Endothelial cell (in vitro differentiated cells): ENCODE measurements around the gene ARHGEF40. TPM values are rescaled to one million over a fixed set of nuclear protein-coding genes. Genes with fewer than 3 reads are reported as not detected.
A peak's percentile ranks its signal among the peaks of the same experiment; 100 is the strongest.

Experiments used
- DNase-seq: peaks from one replicate; pipeline ENCODE4 v3.0.0; 2021; ENCODE audit warnings: low spot score
- H3K27ac Mint-ChIP-seq: one replicate; pipeline ENCODE4 v1.8.0; 2021; ENCODE audit warnings: mixed read lengths, inconsistent platforms; ENCODE audit not compliant: unreplicated experiment
- H3K27me3 Mint-ChIP-seq: one replicate; pipeline ENCODE4 v1.8.0; 2021; ENCODE audit warnings: mild to moderate bottlenecking, moderate library complexity, mixed read lengths, inconsistent platforms; ENCODE audit not compliant: unreplicated experiment
- H3K36me3 Mint-ChIP-seq: one replicate; pipeline ENCODE4 v1.8.0; 2021; ENCODE audit warnings: mild to moderate bottlenecking, low read depth, mixed read lengths, inconsistent platforms; ENCODE audit not compliant: unreplicated experiment
- H3K4me1 Mint-ChIP-seq: one replicate; pipeline ENCODE4 v1.8.0; 2021; ENCODE audit warnings: mild to moderate bottlenecking, mixed read lengths, inconsistent platforms; ENCODE audit not compliant: unreplicated experiment
- H3K4me3 Mint-ChIP-seq: one replicate; pipeline ENCODE4 v1.8.0; 2021; ENCODE audit warnings: mild to moderate bottlenecking, mixed read lengths, inconsistent platforms; ENCODE audit not compliant: unreplicated experiment
- H3K9me3 Mint-ChIP-seq: one replicate; pipeline ENCODE4 v1.8.0; 2021; ENCODE audit warnings: mixed read lengths, inconsistent platforms; ENCODE audit not compliant: unreplicated experiment
- CTCF ChIP-seq: fragments of 200-600 bp; sonication (generic); IDR thresholded peaks from one replicate; pipeline ENCODE4 v1.5.0; 2021; ENCODE audit warnings: antibody characterized with exemption; ENCODE audit not compliant: unreplicated experiment
- total RNA-seq: library from RNA; stranded (reverse); fragmentation: NEBNext Ultra II Directional; extraction: Animal tissue kit (Norgen Biotek cat#: 25700); gene quantifications from one replicate; pipeline ENCODE4 v1.2.1, GENCODE V29; 2021; ENCODE audit not compliant: unreplicated experiment

ARHGEF40 gene
- total RNA-seq, 1 donor from 2014 or later: 12.5 TPM

GRCh38 chr14:21083565-21084325, 13.6 kb downstream of the ARHGEF40 start:
- TF ChIP-seq CTCF: no peak
- Mint-ChIP-seq H3K36me3 (peaks cover 25% of the 10 kb centered on the region), H3K27ac (peak overlapping the region; percentile 38), H3K4me3 (no peak overlapping the region), H3K9me3 (no peaks in the 10 kb centered on the region), H3K4me1 (peaks cover 19% of the 10 kb centered on the region), H3K27me3 (peaks cover 27% of the 10 kb centered on the region)
- no peak for DNase-seq

GRCh38 chr14:21084396-21084795, 14.3 kb downstream of the ARHGEF40 start:
- H3K4me3 Mint-ChIP-seq: no peak overlapping the region

GRCh38 chr14:21084998-21085853, 15.1 kb downstream of the ARHGEF40 start:
- Mint-ChIP-seq H3K27ac (peak overlapping the region; percentile 84), H3K36me3 (peaks cover 23% of the 10 kb centered on the region), H3K27me3 (peaks cover 27% of the 10 kb centered on the region), H3K4me1 (peaks cover 19% of the 10 kb centered on the region), H3K4me3 (no peak overlapping the region), H3K9me3 (no peaks in the 10 kb centered on the region)
- no peak for DNase-seq
- no peak for TF ChIP-seq CTCF

More at GRCh38 chr14:21084396-21084795, 14.3 kb downstream of the ARHGEF40 start:
- no peak for TF ChIP-seq CTCF
- Mint-ChIP-seq H3K27me3 (peaks cover 27% of the 10 kb centered on the region), H3K27ac (peak overlapping the region; percentile 38), H3K9me3 (no peaks in the 10 kb centered on the region), H3K4me1 (peaks cover 19% of the 10 kb centered on the region), H3K36me3 (peaks cover 25% of the 10 kb centered on the region)
- no peak for DNase-seq

- H3K4me3 Mint-ChIP-seq: peak overlapping the region; percentile 66
- no peak for TF ChIP-seq CTCF
- H3K27me3 Mint-ChIP-seq: peaks cover 34% of the 10 kb centered on the region
- H3K36me3 Mint-ChIP-seq: peaks cover 29% of the 10 kb centered on the region
- no peaks in the 10 kb centered on the region for H3K9me3 Mint-ChIP-seq
- peaks cover 19% of the 10 kb centered on the region for H3K4me1 Mint-ChIP-seq
- DNase-seq: no peak
- H3K27ac Mint-ChIP-seq: peak overlapping the region; percentile 93
Measured at GRCh38 chr14:21086908-21087293, 16.8 kb downstream of the ARHGEF40 start.
